GM19324 (cell line): ENCODE measurements around the gene SNRNP27.

Source experiments
- ATAC-seq: cut with Tn5 transposase; IDR thresholded peaks from one replicate; pipeline ENCODE4 v1.9.1; 2021; ENCODE audit warnings: mild to moderate bottlenecking, moderate library complexity; ENCODE audit not compliant: unreplicated experiment, low FRiP score

The SNRNP27 gene

GRCh38 chr2:69914950-69915945, 21.5 kb downstream of the SNRNP27 start, which contains the start of gene MXD1:
MXD1 (plus strand) TSS chr2:69915109; CDS start chr2:69915331, 222 bp downstream.
- ATAC-seq, result peak; percentile 5

DNA sequence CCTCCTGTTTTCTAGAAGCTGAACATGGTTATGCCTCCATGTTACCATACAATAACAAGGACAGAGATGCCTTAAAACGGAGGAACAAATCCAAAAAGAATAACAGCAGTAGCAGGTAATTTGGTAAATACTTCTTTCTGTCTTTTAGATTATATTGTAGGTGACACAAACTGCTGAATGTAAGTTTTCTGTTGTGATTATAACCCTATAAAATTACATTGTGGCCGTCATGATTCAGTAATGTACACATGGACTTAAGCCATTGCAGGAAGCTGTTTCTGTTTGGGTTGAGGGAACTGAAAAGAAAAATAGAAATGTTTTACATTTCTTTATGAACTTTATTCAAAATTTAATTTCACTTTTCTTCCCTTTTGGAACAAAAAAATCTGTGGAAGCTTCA, 22.4 kb downstream of the SNRNP27 start:
- ATAC-seq, result no peak

- no peak for ATAC-seq
These were observed 24.1 kb downstream of the SNRNP27 start for GRCh38 chr2:69917852-69918251.

GRCh38 chr2:69918401-69918800, 24.6 kb downstream of the SNRNP27 start:
- no peak for ATAC-seq

GRCh38 chr2:69923116-69923515, 29.4 kb downstream of the SNRNP27 start:
- ATAC-seq, result no peak

GRCh38 chr2:69926849-69927515, 33.2 kb downstream of the SNRNP27 start:
- no peak for ATAC-seq

DNA sequence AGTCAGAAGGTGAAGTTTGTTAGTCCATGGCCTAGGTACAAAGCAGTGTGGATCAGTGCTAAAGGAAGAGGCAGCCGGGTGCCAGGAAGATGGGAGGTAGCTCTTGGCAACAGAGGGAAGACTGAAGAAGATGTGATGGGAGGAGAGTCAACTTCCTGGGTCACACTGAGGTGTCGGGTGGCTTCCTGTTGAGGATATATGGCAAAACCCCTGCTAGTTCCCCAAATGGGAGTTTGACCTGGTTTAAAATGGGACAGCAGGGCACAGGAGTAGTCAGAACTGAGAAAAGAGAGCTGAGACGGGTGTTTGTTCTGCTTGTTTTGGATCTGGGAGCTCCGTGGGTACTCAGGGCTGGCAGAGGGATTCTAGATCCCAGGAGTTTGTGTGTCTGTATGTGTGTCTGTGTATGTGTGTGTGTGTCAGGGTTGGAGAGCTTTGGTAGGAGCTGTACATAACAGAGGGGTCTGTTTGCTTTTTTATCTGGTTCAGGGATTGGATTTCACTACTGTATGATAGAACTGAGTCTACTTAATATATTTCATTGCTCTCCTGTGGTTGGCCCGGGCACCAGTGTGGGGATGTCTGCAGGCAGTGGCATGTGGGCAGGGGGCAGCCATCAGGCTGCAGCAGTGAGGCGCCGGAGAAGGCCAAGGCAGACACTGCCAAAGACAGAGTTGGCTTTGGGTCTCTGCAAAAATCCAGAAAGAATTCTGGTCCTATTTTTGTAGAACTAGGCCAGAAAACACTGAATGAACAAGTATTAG, 38.3 kb downstream of the SNRNP27 start:
- no peak for ATAC-seq

DNA sequence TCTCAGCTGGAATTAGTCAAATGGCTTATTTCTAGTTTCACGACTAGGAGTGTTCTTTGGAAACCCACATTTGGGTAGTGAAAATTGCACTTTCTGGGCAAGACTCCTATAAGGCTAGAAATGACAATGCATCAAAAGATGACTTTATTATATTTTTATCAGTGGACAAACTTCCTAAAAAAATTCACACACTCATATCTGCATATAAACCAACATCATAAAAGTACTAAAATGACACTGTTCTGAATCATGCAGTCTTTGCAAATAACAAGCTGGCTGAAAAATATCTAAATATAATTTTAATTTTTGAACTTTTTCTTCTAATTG, 38.8 kb downstream of the SNRNP27 start:
- no peak for ATAC-seq

- ATAC-seq, result no peak
These were observed 39.6 kb downstream of the SNRNP27 start for GRCh38 chr2:69933254-69933828.

DNA sequence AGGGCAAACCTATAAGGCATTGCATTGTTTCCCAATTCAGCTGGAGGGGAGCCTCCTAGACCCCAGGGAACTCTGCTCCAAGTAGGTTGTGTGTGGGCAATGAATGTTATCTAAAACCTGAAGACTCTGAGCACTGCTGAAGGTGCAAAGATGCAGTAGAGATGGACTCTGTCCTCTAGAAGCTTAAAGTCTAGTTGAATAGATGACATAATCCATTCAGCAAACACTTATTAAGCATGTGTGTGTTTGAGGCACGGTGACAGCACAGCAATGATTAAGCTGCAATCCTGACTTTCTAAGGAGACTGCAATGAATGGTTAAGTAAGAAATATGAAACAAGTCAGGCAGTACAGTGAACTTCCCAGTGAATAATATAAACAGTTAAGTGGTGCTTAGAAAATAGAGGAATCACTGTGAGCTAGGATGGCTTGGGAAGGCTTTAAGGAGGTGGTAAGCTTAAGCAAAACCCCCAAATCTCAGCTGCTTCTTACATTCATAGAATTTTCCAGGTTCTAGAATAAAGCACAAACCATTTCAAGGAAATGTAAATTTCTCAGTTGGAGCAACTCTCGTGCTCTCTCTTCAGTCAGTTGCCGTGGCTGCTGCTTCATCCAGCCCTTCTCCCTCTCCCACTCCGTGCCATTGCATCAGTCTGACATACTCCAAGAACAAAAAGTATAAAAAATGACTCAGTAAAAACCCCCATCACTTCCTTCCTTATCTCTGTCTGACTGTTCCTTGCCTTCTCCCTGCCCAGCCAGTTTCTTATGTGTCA, 40.3 kb downstream of the SNRNP27 start:
- ATAC-seq, result no peak

GRCh38 chr2:69934614-69934908, 40.8 kb downstream of the SNRNP27 start:
- no peak for ATAC-seq

GRCh38 chr2:69935011-69935410, 41.3 kb downstream of the SNRNP27 start:
- ATAC-seq, result no peak

- ATAC-seq, result no peak
These were observed 43.1 kb downstream of the SNRNP27 start for GRCh38 chr2:69936906-69937305.

DNA sequence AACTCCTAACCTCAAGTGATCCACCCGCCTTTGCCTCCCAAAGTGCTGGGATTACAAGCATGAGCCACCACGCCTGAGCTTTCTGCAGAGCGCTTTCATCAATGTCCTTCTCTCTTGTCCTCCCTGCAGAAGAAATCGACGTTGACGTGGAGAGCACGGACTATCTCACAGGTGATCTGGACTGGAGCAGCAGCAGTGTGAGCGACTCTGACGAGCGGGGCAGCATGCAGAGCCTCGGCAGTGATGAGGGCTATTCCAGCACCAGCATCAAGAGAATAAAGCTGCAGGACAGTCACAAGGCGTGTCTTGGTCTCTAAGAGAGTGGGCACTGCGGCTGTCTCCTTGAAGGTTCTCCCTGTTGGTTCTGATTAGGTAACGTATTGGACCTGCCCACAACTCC, 44.2 kb downstream of the SNRNP27 start:
- no peak for ATAC-seq

GRCh38 chr2:69939722-69940121, 46.0 kb downstream of the SNRNP27 start:
- no peak for ATAC-seq

DNA sequence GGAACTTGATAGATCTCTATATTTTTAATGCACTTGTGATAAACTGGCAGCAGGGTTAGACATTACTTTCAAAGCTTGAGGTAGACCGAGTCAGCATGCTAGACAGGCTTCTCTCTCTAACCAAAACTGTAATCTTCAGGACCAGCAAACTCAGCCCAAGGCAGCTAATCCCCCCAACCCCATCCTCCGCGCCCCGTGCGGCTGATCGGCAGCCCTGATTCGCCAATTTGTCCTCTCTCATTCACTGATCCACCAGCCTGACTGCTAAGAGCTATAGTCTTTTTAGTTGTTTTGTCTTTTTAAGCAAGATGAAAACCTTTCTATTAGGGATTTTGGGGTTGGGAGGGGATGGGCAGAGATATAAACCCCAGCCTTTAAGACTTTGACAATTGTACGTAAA, 46.9 kb downstream of the SNRNP27 start:
- no peak for ATAC-seq

DNA sequence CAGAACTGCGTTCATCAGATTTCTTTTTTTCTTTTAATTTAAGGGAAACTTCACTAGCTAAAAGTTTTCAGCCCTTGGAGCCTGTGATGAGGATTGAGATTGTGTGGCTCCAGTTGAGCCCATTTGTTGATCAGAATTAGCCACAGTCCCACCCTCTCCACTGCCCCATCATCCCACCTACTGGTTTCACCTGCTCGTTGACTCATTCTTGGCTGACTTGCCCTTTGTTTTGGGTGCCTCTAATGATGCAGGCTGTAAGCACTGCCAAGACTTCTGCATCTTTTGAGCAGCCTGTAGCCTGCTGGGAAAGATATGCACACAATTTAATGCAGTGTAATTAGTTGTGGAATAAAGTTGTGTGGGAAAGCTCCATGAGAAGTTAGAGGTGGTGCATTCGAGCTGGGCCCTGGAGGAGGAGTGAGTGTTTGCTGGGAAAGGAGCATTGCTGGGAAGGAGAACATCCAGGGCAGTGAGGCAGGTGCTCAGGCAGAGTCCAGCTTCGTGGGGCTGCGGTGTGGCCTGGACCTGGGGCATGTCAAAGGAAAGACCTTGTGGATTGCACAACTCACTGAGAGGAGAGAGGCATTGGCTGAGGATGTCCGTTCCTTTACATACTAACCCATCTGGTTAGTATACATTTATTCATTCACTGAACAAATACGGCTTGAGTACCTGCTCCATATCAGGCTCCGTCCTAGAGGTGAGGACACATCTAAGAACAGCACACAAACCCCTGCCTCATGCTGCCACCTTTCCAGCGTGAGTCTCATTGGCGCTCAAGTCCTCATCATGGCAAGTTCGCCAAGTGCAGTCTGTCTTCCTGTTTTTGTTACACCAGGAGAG, 49.5 kb downstream of the SNRNP27 start:
- ATAC-seq, result no peak

- ATAC-seq, result no peak
These were observed 50.2 kb downstream of the SNRNP27 start for GRCh38 chr2:69943843-69944525.

GRCh38 chr2:69944756-69945155, 51.0 kb downstream of the SNRNP27 start:
- ATAC-seq, result no peak
